Amniotic epithelial cell (primary cell): ENCODE results near the gene PODXL2.
"Not testable (repeated sequence)": the region's sequence is repeated elsewhere in the genome, so short reads cannot be mapped to it uniquely, and the experiment has no call there.

Experiments used
- DNase-seq: peaks from one replicate; pipeline ENCODE4 v3.0.0-alpha.2; 2010; ENCODE audit warnings: low read depth

The PODXL2 gene

GRCh38 chr3:127689266-127689860, 60.4 kb downstream of the PODXL2 start:
- no peak for DNase-seq

DNA sequence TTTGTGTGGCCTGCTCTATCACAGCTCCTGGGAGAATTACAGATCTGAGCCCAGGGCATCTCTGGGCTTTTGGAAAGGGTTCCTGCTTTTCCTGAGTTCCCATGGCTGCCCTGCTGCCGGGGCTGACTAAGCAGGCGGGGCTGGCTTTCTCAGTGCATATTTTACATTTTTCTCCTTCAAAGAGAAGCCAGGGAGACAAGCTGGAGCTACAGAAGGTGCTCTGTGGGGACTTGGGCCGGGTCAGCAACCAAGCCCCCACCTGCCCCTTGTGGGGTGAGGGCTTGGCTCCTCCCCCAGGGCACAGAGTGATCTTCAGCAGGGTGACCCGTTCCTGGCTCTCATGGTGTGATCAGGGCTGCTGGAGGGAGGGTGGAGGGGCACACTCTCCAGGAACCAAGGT, 61.1 kb downstream of the PODXL2 start:
- DNase-seq = peak; percentile 23

DNA sequence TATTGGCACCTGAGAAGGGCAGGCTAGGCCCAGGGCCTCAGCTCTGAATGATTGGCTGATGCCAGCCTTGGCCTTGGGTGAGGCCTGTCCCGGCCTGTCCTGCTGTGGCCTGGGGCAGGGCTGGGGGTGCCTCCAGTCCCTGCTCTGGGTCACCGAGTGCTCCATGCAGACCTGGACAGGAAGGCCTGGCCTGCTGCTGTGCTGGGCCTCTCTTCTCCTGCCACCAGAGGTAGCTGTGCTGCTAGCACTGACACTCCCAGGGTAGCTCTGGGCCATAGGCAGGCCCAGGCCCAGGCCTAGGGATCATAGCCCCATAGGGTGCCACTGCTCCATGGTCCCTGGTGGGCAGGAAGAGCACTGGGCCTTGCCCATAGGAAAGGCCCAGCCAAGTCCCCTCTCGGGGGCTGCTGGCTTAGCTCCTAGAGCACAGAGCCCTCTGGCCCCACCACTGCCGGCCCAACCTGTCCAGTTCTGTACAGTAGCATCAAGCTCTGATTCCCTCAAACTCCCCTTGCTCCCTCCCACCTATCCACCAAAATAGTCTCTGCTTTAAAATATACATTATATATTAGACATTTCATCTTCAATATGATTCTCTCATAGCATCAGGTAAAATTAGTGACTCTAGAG, 62.0 kb downstream of the PODXL2 start:
- DNase-seq = peak; percentile 47

- DNase-seq = no peak
Observed at GRCh38 chr3:127691489-127691888, 62.5 kb downstream of the PODXL2 start.

- no peak for DNase-seq
Observed at GRCh38 chr3:127691974-127692373, 63.0 kb downstream of the PODXL2 start.

- DNase-seq = no peak
Observed at GRCh38 chr3:127692501-127693335, 63.7 kb downstream of the PODXL2 start.

DNA sequence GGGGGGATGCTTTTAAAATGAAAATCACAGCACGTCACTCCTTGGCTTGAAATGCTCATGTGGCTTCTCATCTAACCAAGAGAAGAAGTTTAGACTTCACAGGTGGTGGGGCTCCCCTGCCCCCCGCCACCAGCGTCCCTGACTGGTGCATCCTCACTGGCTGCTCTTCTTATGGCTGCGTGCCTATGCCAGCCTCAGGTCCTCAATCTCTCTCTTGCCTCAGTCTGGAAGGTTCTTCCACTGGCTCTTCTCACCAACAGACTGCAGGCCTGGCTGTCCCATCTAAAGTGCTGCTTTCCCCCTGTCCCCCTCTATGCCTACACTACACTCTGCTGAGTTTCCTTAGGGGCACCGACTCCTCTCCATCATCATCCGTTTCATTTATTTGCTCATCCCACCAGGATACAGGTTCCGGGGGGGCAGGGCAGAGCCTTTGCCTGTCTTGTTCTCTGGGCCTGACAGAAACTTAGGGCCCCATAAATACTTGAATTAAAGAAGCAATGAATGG, 64.4 kb downstream of the PODXL2 start:
- DNase-seq = no peak

- DNase-seq = no peak
Observed at GRCh38 chr3:127694467-127695215, 65.7 kb downstream of the PODXL2 start.

GRCh38 chr3:127697551-127698240, 68.7 kb downstream of the PODXL2 start:
- DNase-seq = peak; percentile 72

DNA sequence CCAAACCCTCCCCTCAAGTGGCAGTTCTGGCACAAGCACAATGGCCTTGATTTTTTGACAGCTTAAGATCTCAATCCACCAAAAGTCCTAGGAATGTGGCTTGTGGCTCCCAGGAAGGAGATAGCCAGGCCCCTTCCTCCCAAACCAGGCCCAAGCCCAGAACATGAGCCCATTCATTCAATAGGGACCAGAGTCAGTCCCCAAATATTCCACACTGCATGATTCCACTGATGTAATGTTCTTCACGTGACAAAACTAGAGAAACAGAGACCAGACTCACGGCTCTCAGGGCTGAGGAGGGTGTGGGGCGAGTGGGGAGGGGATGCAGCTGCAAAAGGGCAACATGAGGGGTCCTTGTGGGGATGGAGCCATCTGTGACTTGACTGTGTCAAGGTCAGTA, 69.3 kb downstream of the PODXL2 start:
- DNase-seq = no peak

- DNase-seq = no peak
Observed at GRCh38 chr3:127698691-127699415, 69.9 kb downstream of the PODXL2 start.

DNA sequence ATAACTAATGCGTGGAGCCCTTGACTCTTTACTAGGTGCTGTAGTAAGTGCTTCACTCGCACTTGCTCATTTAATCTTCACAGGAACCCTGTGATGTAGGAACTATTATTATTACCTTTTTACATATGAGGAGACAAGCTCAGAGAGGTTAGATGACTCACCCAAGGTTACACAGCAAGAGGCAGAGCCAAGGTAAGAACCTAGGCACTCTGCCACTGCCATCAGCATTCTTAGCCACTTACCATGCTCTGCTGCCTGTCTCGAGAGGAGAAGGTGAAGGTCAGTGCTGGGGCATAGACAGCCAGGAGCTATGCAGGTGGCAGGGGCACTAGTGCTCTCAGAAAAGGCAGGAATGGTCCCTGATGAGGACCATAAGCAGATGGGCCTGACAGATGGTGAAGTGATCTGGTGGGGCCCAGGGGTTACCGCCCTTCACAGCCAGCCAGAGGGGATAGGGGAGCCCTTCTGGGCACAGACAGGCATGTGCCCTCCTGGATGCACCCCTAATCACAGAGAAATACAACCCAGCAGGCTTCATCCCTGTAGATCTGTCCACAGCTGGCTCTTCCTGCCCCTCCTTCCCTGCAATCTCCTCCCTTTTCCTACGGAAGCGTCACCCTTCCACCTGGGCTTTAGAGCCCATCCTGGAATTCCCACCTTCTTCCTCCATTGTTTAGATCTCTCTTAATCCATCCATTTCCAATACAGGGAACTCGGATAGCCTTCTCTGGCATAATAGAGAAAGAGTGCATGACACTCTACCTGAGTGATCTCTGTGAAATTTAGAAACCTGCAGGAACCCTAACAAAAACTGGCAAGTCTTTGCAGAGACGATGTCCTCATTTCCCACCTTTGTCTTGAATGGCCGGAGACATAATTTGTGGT, 70.7 kb downstream of the PODXL2 start:
- DNase-seq = no peak

- DNase-seq = no peak
Observed at GRCh38 chr3:127700406-127700805, 71.4 kb downstream of the PODXL2 start.

DNA sequence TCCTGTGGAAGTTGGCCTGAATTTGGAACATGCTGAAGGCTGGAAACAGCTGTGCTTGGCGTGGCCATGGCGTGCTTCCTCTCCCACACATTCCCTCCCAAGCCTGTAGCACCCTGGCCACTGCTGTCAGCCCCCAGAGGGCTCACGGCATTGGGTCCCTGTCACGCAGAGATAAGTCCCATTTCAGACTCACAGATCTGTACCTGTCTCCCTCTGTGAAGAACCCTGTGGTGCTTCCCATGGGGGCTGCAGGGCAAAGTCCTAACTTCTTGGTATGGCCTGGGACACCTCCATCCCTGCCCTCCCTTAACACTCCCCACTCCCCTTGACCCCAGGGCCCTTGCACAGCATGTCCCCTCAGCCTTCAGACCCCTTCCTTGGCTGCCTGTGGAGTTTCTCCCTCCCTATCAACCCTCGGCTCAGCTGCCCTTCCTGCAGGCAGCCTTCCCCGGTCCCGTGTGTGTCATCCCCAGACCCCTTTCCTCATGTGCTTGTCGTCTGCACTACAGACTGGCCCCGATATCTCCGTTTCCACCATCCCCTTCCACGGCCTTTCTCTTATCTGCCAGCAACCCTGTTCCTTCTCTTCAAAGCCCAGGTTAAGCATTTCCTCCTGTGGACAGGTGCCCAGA, 72.4 kb downstream of the PODXL2 start:
- DNase-seq = no peak

- DNase-seq = peak; percentile 19
Observed at GRCh38 chr3:127702151-127702578, 73.2 kb downstream of the PODXL2 start.

GRCh38 chr3:127704840-127705239, 75.9 kb downstream of the PODXL2 start:
- DNase-seq = not testable (repeated sequence)

- no peak for DNase-seq
Observed at GRCh38 chr3:127706312-127706711, 77.3 kb downstream of the PODXL2 start.

- DNase-seq = no peak
Observed at GRCh38 chr3:127706785-127707351, 77.9 kb downstream of the PODXL2 start.

DNA sequence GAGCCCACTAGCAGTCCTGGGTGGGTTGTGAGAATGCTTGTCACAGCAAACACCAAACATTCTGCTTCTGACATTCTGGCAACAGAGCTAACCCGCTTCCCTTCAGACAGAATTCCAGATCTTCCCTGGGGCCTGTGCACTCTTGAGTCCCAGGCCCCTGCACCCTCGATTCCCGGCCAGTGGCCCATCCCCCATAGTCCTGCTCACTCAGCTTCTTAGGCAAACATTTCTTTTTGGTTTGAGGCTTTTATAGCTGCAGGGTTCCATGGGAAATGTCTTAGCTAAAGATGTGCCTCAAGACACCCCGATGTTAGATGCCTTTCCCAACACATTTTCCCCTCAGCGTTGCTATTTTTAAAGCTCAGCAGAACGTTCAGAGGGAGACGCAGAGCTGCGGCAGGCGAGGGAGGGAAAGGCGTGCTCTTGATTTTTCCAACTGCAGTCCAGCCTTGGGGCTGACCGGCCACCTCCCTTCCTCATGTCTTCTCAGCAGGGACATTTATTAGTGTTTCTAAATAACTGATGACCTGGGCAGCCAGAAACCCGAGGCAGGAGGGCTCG, 78.9 kb downstream of the PODXL2 start:
- DNase-seq = no peak
